ENCODE measurements around the gene IL1RAPL1.

IL1RAPL1 gene

DNA sequence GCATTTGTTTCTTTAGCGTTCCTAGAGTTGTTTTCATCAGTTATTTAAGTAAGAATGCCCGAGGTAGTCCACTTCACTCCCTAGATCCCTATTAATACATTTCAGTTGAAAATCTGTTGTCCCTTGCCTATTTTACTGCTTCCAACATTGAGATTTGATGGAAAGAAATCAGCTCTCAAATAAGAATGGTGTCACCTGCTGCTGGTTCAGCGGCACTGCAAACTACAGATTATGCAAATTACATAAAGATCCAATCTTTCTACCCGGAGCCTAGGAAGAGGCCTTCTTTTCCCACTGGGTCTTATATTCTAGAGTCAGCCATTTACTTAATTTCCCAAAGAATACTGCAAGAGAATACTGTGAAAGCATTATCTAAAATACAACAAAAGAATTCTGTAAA lies 1030.5 kb downstream of the IL1RAPL1 start:
- no peaks in the 10 kb centered on the region for H3K36me3 ChIP-seq (ENCODE audit: insufficient read depth, low read length)
- H3K4me2 ChIP-seq (ENCODE audit: low read depth, low read length, poor library complexity, severe bottlenecking): no peak overlapping the region
- H3K4me3 ChIP-seq (ENCODE audit: low read length, poor library complexity, severe bottlenecking): no peak overlapping the region
- no peaks in the 10 kb centered on the region for H3K27me3 ChIP-seq (ENCODE audit: insufficient read depth, low read length, poor library complexity, severe bottlenecking)
- no peak overlapping the region for H2AFZ ChIP-seq (ENCODE audit: low read length)
- no peaks in the 10 kb centered on the region for H4K20me1 ChIP-seq (ENCODE audit: insufficient read depth, low read length, poor library complexity, severe bottlenecking)
- no peaks in the 10 kb centered on the region for H3K79me2 ChIP-seq (ENCODE audit: insufficient read depth, low read length)
- no peaks in the 10 kb centered on the region for H3K9me3 ChIP-seq (ENCODE audit: insufficient read depth, low read depth, low read length)
- H3K9me2 ChIP-seq (replicated peaks; ENCODE audit: low read depth, low read length): no peaks in the 10 kb centered on the region
- no peak for TF ChIP-seq EZH2phosphoT487 (IDR thresholded peaks at IDR 0.05; ENCODE audit: borderline replicate concordance)
- TF ChIP-seq, protein P1, sequence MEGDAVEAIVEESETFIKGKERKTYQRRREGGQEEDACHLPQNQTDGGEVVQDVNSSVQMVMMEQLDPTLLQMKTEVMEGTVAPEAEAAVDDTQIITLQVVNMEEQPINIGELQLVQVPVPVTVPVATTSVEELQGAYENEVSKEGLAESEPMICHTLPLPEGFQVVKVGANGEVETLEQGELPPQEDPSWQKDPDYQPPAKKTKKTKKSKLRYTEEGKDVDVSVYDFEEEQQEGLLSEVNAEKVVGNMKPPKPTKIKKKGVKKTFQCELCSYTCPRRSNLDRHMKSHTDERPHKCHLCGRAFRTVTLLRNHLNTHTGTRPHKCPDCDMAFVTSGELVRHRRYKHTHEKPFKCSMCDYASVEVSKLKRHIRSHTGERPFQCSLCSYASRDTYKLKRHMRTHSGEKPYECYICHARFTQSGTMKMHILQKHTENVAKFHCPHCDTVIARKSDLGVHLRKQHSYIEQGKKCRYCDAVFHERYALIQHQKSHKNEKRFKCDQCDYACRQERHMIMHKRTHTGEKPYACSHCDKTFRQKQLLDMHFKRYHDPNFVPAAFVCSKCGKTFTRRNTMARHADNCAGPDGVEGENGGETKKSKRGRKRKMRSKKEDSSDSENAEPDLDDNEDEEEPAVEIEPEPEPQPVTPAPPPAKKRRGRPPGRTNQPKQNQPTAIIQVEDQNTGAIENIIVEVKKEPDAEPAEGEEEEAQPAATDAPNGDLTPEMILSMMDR (conservative IDR thresholded peaks at IDR 0.05; ENCODE audit: low read length): no peak
- no peaks in the 10 kb centered on the region for H3K4me1 ChIP-seq (ENCODE audit: insufficient read depth, low read length, poor library complexity, severe bottlenecking)
- H3F3A ChIP-seq (ENCODE audit: low read depth): no peaks in the 10 kb centered on the region
- no peak overlapping the region for H3K9ac ChIP-seq (ENCODE audit: low read depth, low read length, poor library complexity, severe bottlenecking)

DNA sequence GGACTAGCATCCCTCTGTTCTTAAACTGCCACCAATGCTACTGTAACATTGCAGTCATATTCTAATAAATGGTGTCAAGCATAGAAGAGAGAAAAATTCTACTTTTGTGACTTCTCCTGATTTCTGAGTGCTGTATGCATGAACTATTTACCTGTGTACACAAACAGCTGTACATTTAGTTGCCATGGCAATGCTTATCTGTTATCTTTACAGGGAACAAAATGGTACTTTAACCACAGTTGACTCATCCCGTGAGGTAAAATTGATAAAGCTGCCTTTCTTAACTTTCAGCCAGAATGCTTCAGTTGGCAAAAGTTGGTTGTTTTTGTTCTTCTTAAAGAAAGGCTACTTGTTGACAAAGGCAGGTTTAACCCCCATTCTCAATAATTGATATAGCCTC lies 1040.6 kb downstream of the IL1RAPL1 start:
- Histone ChIP-seq H3K4me2 (ENCODE audit: low read depth, low read length, poor library complexity, severe bottlenecking) (no peak overlapping the region), H3K4me1 (ENCODE audit: insufficient read depth, low read length, poor library complexity, severe bottlenecking) (no peaks in the 10 kb centered on the region), H3K36me3 (ENCODE audit: insufficient read depth, low read length) (no peaks in the 10 kb centered on the region), H3K9me2 (replicated peaks; ENCODE audit: low read depth, low read length) (no peaks in the 10 kb centered on the region), H3K9me3 (ENCODE audit: insufficient read depth, low read depth, low read length) (no peaks in the 10 kb centered on the region), H3K4me3 (ENCODE audit: low read length, poor library complexity, severe bottlenecking) (no peak overlapping the region), H3K27me3 (ENCODE audit: insufficient read depth, low read length, poor library complexity, severe bottlenecking) (no peaks in the 10 kb centered on the region), H4K20me1 (ENCODE audit: insufficient read depth, low read length, poor library complexity, severe bottlenecking) (no peaks in the 10 kb centered on the region), H2AFZ (ENCODE audit: low read length) (no peak overlapping the region), H3F3A (ENCODE audit: low read depth) (no peaks in the 10 kb centered on the region), H3K9ac (ENCODE audit: low read depth, low read length, poor library complexity, severe bottlenecking) (no peak overlapping the region), H3K79me2 (ENCODE audit: insufficient read depth, low read length) (no peaks in the 10 kb centered on the region)
- no peak for TF ChIP-seq EZH2phosphoT487 (IDR thresholded peaks at IDR 0.05; ENCODE audit: borderline replicate concordance)
- TF ChIP-seq, protein P1 (conservative IDR thresholded peaks at IDR 0.05; ENCODE audit: low read length): no peak

DNA sequence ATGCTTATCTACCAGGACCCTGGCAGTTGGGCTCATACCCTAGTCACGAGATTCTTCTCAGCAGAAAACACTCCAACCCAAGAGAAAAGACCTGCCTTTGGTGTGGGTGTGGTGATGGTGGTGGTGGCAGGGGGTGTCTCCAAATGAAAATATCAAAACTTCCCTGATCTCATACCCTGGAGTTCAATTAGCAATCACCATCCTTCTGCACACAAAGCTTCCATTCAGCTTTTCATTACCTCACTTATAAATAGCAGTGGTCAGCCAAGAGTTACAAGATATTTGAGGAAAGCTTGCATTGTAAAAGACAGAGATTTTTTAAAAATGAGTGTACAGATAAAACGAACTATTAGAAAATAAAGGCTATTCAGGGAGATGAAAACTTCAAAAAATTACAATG lies 1047.3 kb downstream of the IL1RAPL1 start:
- Histone ChIP-seq H3F3A (ENCODE audit: low read depth) (no peaks in the 10 kb centered on the region), H3K36me3 (ENCODE audit: insufficient read depth, low read length) (no peaks in the 10 kb centered on the region), H3K79me2 (ENCODE audit: insufficient read depth, low read length) (no peaks in the 10 kb centered on the region), H3K4me2 (ENCODE audit: low read depth, low read length, poor library complexity, severe bottlenecking) (no peak overlapping the region), H3K9me3 (ENCODE audit: insufficient read depth, low read depth, low read length) (no peaks in the 10 kb centered on the region), H2AFZ (ENCODE audit: low read length) (no peak overlapping the region), H3K9me2 (replicated peaks; ENCODE audit: low read depth, low read length) (no peaks in the 10 kb centered on the region), H3K27me3 (ENCODE audit: insufficient read depth, low read length, poor library complexity, severe bottlenecking) (no peaks in the 10 kb centered on the region), H3K9ac (ENCODE audit: low read depth, low read length, poor library complexity, severe bottlenecking) (no peak overlapping the region), H4K20me1 (ENCODE audit: insufficient read depth, low read length, poor library complexity, severe bottlenecking) (no peaks in the 10 kb centered on the region), H3K4me3 (ENCODE audit: low read length, poor library complexity, severe bottlenecking) (no peak overlapping the region), H3K4me1 (ENCODE audit: insufficient read depth, low read length, poor library complexity, severe bottlenecking) (no peaks in the 10 kb centered on the region)
- no peak for TF ChIP-seq EZH2phosphoT487 (IDR thresholded peaks at IDR 0.05; ENCODE audit: borderline replicate concordance)
- TF ChIP-seq, protein P1 (conservative IDR thresholded peaks at IDR 0.05; ENCODE audit: low read length): no peak
